Stimulated activated CD4-positive, alpha-beta T cell treated with anti-CD3 and anti-CD28 coated beads, Interleukin-1b, Interleukin-23, amount 100 ng/mL, for 24 hours (primary cell): Measurements from ENCODE around the gene C2CD2.

Experiments
- DNase-seq, 4 experiments: peaks; one replicate each; pipeline ENCODE4 v3.0.0-alpha.2; 2020; ENCODE audit warnings: low read depth in 4 of 4, low spot score in 1 of 4

C2CD2 gene

GRCh38 chr21:41914965-41915364 is 38.9 kb downstream of the C2CD2 start:
- DNase-seq: no peak

DNA sequence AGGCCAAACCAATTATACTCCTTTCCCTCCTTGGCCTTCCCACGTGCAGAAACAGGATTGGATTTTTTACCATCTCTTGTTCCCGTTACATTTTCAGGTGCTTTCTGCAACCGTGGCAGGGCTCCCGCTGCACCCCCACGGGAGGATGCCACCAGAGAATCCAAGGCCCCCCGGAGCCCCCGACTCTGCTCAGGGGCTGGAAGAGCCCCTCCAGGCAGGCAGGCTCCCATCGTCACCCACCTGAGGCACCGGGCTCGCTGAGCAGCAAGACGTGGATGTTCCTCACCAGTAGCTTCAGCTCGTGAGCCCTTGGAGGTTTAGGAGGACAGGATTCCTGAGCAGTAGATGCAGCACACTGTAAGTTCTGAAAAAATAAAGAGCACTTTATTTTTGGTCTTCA is 39.5 kb downstream of the C2CD2 start:
- no peak for DNase-seq

DNA sequence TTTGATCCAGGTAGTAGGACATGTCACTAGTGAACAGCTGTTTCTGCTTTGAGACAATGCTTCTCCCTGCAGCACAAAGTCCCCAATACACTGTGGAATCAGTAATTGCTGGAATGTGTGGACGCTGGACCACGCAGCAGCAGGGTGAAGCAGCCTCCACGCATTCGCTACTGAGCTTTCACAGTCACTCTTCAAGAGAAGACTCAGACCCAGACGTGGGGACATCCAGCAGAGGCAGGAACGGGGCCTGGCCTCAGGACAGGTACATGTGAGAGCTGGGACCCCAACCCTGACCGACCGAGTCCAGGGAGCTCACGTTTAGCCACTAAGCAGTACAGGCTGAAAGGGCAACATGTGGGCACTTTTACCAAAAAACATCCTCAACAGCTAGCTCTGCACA is 40.6 kb downstream of the C2CD2 start:
- DNase-seq: no peak

DNA sequence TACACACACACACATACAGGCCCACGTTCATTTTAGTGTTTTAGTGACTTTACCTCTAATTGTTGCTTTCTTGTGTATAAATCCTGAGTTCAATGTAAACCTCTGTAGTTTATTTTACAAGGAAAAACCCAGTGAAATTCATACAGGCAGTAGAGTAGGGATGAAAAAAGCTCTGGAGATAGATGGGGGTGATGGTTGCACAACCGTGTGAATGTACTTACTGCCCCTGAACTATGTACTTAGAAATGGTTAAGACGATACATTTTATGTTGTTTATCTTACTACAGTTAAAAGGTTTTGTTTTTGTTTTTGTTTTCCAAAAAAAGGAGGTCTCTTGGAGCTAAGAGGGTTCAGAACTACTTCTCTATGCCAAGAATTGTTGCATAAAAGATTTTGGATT is 45.0 kb downstream of the C2CD2 start:
- DNase-seq: no peak

DNA sequence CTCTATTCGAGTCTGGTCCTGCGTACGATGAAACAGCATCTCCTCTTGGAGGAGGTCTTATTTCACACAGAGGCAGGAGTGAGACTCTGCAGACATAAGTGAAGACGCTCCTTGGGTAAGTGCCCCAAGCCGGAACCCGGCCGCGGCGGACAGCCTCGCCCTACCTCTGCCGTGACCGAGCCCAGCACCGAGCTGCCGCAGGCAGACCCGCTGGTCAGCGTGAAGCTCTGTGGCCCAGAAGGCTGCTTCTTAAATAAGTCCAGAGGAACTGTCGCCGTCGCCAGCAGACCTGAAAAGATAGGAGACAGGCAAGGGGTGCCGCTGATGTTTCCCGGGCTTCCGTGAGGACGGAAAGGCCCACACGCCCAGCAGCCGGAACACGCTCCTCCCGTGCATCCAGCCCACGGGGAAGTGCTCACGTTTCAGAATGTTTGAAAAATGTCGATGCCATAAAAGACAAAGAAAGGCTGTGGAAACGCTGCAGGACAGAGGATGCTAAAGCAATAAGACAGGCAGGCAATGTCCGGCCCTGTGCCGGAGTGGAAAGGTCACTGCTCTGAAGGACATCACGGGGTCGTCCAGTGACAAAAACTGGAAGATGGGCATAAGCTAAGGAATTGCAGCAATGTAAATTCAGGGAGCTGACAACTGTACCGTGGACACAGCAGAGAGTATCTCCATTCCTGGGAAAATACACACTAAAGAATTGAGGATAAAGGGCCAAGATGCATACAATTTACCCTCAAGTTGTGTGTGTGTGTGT is 46.1 kb downstream of the C2CD2 start:
- no peak for DNase-seq

- DNase-seq: no peak
These were observed 47.0 kb downstream of the C2CD2 start for GRCh38 chr21:41906770-41907169.

DNA sequence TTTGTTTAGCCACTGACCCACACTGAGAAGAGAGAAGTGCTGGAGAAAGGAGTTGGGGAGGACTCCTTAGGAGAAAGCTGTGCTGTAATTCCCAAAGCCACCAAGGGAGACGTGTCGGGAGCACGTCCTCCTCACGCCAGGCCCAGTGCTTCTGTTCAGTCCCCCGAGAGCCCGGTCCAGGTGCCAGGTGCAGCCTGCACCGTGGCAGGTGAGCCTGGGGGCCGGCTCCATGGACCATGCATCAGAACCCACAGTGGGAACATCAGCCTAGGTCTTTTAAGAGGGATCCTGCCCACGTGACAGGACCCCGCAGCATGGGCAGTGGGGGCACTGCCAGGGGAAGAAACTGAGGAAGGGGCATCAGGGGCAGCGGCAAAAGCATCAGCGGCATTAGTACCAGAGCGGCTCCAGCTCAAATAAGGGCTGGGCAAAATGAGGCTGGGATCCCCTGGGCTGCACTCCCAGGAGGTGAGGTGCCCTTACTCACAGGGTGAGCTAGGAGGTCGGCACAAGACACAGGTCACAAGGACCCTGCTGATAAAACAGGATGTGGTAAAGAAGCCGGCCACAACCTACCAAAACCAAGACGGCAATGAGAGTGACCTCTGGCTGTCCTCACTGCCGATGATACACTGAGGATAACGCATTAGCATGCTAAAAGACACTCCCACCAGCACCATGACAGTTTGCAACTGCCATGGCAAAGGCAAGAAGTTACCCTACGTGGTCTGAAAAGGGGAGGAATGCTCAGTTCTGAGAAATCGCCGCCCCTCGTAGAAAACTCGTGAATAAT is 50.1 kb downstream of the C2CD2 start:
- DNase-seq: no peak

DNA sequence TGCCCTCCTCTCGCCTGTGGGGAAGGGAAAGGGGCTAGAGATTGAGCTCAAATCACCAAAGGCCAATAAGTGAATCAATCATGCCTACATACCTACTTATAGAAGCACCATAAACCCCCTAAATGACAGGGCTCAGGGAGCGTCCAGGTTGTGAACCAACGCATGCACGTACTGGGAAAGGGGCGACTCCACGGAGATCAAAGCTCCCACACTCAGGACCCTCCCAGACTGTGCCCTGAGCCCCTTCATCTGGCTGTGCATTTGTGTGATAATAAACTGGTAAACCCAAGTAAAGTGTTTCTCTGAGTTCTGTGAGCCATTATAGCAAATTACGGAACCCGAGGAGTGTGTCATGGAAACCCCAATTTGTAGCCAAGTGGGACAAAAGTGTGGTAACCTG is 50.9 kb downstream of the C2CD2 start:
- DNase-seq: no peak

GRCh38 chr21:41901782-41902181 is 52.0 kb downstream of the C2CD2 start:
- no peak for DNase-seq

DNA sequence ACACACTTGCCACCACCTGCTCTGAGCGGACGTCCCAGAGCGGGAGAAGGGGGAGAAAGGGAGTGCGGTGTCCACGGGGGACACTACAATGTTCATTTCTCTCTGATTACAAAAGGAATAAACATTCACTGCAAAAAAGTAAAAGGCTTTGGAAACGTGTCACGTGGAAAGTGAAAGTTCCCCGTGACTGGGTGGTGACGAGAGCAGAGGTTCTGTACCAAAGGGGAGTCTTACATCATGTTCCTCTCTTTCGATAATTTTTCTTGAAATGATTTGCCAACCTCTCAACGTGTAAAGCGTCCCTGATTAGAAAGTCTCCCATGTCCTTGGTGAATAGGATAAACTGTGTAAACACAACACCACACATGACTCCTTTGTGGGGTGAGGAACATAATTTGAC is 52.7 kb downstream of the C2CD2 start:
- DNase-seq: peak in 1 of 4 experiments; percentile 29

DNA sequence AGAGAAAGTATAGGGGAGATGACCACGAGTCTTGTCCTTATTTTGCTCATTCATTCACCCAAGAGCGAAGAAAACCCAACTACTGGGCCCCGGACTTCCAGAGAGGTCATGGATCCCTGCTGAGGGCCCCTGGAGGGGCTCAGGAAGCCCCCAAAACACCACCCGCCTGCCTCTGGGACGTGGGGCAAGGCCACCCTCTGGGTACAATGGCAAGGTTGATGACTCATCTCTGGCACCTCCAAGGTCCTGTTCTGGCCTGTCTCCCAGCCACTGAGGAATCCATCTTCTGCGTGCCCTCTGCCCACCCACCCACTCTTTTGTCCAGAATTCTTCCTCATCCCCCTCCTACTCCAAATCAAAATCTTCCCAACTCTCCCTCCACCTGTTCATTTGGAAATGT is 53.4 kb downstream of the C2CD2 start:
- no peak for DNase-seq

- peak in 1 of 4 experiments; percentile 51 for DNase-seq
These were observed 54.2 kb downstream of the C2CD2 start for GRCh38 chr21:41899426-41900202.

GRCh38 chr21:41898998-41899397 is 54.8 kb downstream of the C2CD2 start:
- no peak for DNase-seq

DNA sequence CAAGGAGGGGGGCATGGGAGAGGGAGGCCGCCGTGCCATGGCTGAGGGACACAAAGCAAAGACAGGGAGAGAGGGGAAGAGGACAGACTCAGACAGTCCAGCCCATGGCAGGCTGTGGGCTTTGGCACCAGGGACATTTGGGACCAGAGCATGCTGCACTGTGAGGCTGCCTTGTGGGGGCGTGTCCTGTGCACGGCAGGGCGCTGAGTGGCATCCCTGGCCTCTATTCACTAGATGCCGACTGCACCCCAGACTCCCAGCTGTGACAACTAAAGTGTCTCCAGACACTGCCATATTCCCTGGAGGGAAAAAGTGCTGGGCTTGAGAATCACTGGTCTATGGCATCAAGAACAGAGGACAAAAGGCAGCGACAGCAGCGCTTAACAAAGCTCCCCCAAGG is 56.1 kb downstream of the C2CD2 start:
- no peak for DNase-seq

DNA sequence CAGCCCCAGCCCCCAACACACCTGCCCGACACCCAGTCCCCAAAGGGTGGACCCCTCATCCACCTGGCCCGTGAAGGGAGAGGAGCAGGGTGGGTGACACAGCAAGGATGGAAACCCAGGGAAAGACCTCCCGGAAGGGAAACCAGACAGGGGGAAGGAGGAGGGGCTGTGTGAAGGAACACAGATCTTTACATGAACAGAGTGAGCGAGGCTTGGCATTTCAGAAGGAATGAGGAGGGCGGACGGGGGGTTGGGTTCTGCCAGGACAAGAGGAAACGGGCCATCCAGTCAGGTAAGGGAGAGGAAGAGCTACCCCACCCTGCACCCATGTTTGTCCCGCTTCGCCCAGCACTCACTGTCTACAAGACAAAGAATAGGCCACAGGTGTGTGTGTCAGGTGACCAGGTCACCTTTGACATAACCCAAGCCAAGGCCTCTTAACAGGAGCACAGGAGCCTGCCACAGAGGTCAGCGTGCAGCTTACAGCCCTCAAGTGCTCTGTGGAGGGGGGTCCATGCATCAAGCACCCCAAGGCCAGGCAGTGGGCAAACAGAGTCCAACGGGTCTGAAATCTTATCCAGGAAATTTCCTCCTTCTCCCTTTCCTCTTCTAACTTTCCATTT is 56.7 kb downstream of the C2CD2 start:
- no peak for DNase-seq

GRCh38 chr21:41895643-41896493 is 58.0 kb downstream of the C2CD2 start:
- peak in 2 of 4 experiments; percentile 20 to 25 for DNase-seq

DNA sequence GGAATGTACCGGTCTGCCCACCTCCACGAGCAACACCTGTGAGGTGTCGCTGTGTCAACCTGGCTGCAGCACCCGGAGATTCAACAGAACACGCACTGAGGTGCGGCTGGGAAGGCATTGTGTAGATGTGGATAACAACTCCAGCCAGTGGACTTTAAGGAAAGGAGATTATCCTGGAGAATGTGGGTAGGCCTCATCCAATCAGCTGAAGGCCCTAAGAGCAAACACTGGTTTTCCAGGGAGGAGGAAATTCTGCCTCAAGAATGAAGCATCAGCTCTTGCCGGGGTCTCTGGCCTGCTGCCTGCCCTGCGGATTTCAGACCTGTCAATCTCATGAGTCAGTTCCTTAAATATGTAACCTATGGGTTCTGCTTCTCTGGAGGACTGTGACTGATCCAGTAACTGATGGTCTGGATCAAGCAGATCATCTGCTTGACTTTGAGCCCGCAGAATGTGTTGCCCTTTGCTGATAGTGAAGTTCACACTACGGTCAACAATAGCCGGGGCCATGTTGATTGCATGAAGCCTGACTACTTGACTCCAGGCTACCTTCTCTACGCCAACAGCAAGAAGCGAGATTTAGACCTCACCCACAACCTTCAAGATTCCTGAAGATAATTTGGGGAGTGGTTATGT is 58.8 kb downstream of the C2CD2 start:
- no peak for DNase-seq

DNA sequence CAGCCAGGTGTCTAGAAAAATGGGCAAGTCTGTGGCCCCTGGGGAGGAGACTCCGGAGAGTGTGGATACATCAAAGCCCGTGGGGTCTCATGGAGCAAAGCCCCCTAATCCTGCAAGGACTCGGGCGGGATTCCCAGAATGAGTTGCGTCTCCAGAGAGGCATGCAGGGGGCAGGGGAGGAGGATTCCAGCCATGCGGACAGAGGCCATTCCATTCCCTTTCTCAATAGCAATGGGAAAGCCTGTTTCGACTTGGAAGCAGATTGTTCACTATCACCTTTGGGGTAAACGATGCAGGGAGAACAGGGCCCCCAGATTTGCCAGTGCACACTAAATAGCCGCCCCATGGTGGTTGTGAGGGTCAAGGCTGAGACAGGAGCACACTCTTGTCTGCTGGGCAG is 59.3 kb downstream of the C2CD2 start:
- no peak for DNase-seq

DNA sequence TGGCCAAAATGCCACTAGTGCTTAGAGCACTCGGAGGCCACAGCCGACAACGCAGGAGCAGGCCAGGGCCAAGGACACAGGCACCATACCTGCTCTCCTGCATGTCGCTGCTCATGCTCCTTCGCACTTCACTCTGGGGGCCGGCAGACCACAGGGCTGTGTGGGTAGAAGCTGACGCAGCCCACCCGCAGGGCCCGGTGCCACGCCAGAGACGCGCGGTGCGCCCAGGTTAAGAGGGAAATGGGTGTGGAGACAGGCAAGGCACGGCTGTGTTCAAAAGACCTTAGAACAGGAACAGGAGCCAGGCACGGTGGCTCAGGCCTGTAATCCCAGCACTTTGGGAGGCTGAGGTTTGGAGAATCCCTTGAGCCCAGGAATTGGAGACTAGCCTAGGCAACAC is 61.1 kb downstream of the C2CD2 start:
- DNase-seq: no peak

- no peak for DNase-seq
These were observed 62.7 kb downstream of the C2CD2 start for GRCh38 chr21:41891132-41891531.
